NOMO-1 (cell line): ENCODE results near the gene IKZF1.

Experiments used
- DNase-seq, 2 experiments: peaks; one replicate each; lab custom pipeline; 2025; ENCODE audit not compliant: unreplicated experiment in 2 of 2; lab: John Stamatoyannopoulos, UW

Gene IKZF1

GRCh38 chr7:50282813-50283605, 21.5 kb upstream of the IKZF1 start:
- DNase-seq, result peak in 1 of 2 experiments; percentile 39

- DNase-seq, result no peak
Observed at GRCh38 chr7:50283731-50284130, 20.8 kb upstream of the IKZF1 start.

GRCh38 chr7:50284296-50284695, 20.2 kb upstream of the IKZF1 start:
- no peak for DNase-seq

- DNase-seq, result peak in 1 of 2 experiments; percentile 36
Observed at GRCh38 chr7:50285269-50285668, 19.2 kb upstream of the IKZF1 start.

- DNase-seq, result no peak
Observed at GRCh38 chr7:50287129-50287528, 17.4 kb upstream of the IKZF1 start.

GRCh38 chr7:50292165-50292757, 12.3 kb upstream of the IKZF1 start:
- no peak for DNase-seq

GRCh38 chr7:50292763-50293162, 11.8 kb upstream of the IKZF1 start:
- DNase-seq, result no peak

GRCh38 chr7:50293509-50294179, 10.9 kb upstream of the IKZF1 start:
- DNase-seq, result no peak

GRCh38 chr7:50295133-50295532, 9.4 kb upstream of the IKZF1 start:
- no peak for DNase-seq

GRCh38 chr7:50296799-50297198, 7.7 kb upstream of the IKZF1 start:
- DNase-seq, result no peak

GRCh38 chr7:50298811-50299562, 5.5 kb upstream of the IKZF1 start:
- no peak for DNase-seq

- no peak for DNase-seq
Observed at GRCh38 chr7:50300336-50300735, 4.2 kb upstream of the IKZF1 start.

- no peak for DNase-seq
Observed at GRCh38 chr7:50302486-50303334, 1.8 kb upstream of the IKZF1 start.

GRCh38 chr7:50303335-50304128, 984 bp upstream of the IKZF1 start:
- peak; percentile 57 to 71 for DNase-seq

GRCh38 chr7:50304911-50305582, 531 bp downstream of the IKZF1 start:
- DNase-seq, result peak in 1 of 2 experiments; percentile 63

GRCh38 chr7:50305583-50306493, 1.3 kb downstream of the IKZF1 start:
- DNase-seq, result peak in 1 of 2 experiments; percentile 52

- DNase-seq, result peak in 1 of 2 experiments; percentile 52
Observed at GRCh38 chr7:50306494-50307367, 2.2 kb downstream of the IKZF1 start.
